Liver (tissue), 9 donors: Measurements from ENCODE around the gene EXOC4. TPM values are rescaled to one million over a fixed set of nuclear protein-coding genes. Genes with fewer than 3 reads are reported as not detected.

Source experiments
- DNase-seq: peaks from one replicate; pipeline ENCODE4 v3.0.0-alpha.2; 2017; ENCODE audit warnings: low spot score
- H3K27ac ChIP-seq, 2 donors: one replicate each; pipeline ENCODE4 v1.7.0; 2013; ENCODE audit warnings: inconsistent platforms in 2 of 2, low read length in 2 of 2, control low read depth in 1 of 2, low read depth in 1 of 2, mild to moderate bottlenecking in 1 of 2
- H3K27me3 ChIP-seq, 4 donors: one replicate each; pipeline versions ENCODE4 v1.6.1 to v1.7.0; 2013; ENCODE audit warnings: low read length in 3 of 4, inconsistent platforms in 1 of 4, mild to moderate bottlenecking in 1 of 4, moderate library complexity in 1 of 4; ENCODE audit not compliant: control insufficient read depth in 4 of 4, insufficient read depth in 4 of 4
- H3K36me3 ChIP-seq, 4 donors: one replicate each; pipeline versions ENCODE4 v1.6.1 to v1.7.0; 2013; ENCODE audit warnings: low read length in 3 of 4, mild to moderate bottlenecking in 3 of 4, low read depth in 1 of 4, moderate library complexity in 1 of 4; ENCODE audit not compliant: control insufficient read depth in 4 of 4, insufficient read depth in 3 of 4
- H3K4me1 ChIP-seq, 4 donors: one replicate each; pipeline versions ENCODE4 v1.6.1 to v1.7.0; 2013; ENCODE audit warnings: low read length in 3 of 4, mild to moderate bottlenecking in 3 of 4, moderate library complexity in 1 of 4; ENCODE audit not compliant: control insufficient read depth in 4 of 4, insufficient read depth in 4 of 4
- H3K4me3 ChIP-seq, 3 donors: one replicate each; pipeline versions ENCODE4 v1.6.1 to v1.7.0; 2013; ENCODE audit warnings: low read length in 3 of 3, control low read depth in 1 of 3, low read depth in 1 of 3, mild to moderate bottlenecking in 1 of 3
- H3K9ac ChIP-seq, 2 donors: one replicate each; pipeline ENCODE4 v1.7.0; 2013; ENCODE audit warnings: low read length in 2 of 2, mild to moderate bottlenecking in 2 of 2, moderate library complexity in 2 of 2, control low read depth in 1 of 2, low read depth in 1 of 2
- H3K9me3 ChIP-seq, 4 donors: one replicate each; pipeline versions ENCODE4 v1.6.1 to v1.7.0; 2013; ENCODE audit warnings: low read length in 3 of 4; ENCODE audit not compliant: control insufficient read depth in 4 of 4
- CTCF ChIP-seq: fragments of 150-350 bp; IDR thresholded peaks from 2 replicates; pipeline ENCODE4 v1.5.1; 2017; ENCODE audit warnings: improper control_type of control experiment, low read depth, low read length; ENCODE audit not compliant: missing input control
- EGR1 ChIP-seq, 2 donors: IDR thresholded peaks; 2 replicates each; pipeline ENCODE4 v1.6.1; 2016 to 2018; ENCODE audit warnings: antibody characterized with exemption in 2 of 2, low read depth in 2 of 2
- FOXA1 ChIP-seq: IDR thresholded peaks from 2 replicates; pipeline ENCODE4 v1.6.1; 2016; ENCODE audit warnings: antibody characterized with exemption
- FOXA2 ChIP-seq: IDR thresholded peaks from 2 replicates; pipeline ENCODE4 v1.6.1; 2016; ENCODE audit warnings: antibody characterized with exemption
- GABPA ChIP-seq, 2 donors: IDR thresholded peaks in 1 of 2; conservative IDR thresholded peaks in 1 of 2; 2 replicates each; pipeline ENCODE4 v1.6.1; 2016; ENCODE audit warnings: antibody characterized with exemption in 2 of 2, mild to moderate bottlenecking in 1 of 2, moderate library complexity in 1 of 2
- HNF4G ChIP-seq: IDR thresholded peaks from 2 replicates; pipeline ENCODE4 v1.6.1; 2016; ENCODE audit warnings: antibody characterized with exemption
- JUND ChIP-seq, 2 donors: IDR thresholded peaks; 2 replicates each; pipeline ENCODE4 v1.6.1; 2016; ENCODE audit warnings: antibody characterized with exemption in 2 of 2
- NR2F2 ChIP-seq: IDR thresholded peaks from 2 replicates; pipeline ENCODE4 v1.6.1; 2016; ENCODE audit warnings: antibody characterized with exemption
- RAD21 ChIP-seq, 2 donors: IDR thresholded peaks; 2 replicates each; pipeline ENCODE4 v1.6.1; 2016; ENCODE audit warnings: antibody characterized with exemption in 2 of 2, mild to moderate bottlenecking in 2 of 2
- REST ChIP-seq: IDR thresholded peaks from 2 replicates; pipeline ENCODE4 v1.6.1; 2016; ENCODE audit warnings: antibody characterized with exemption, mild to moderate bottlenecking
- RXRA ChIP-seq, 2 donors: IDR thresholded peaks; 2 replicates each; pipeline ENCODE4 v1.6.1; 2017 to 2018; ENCODE audit warnings: antibody characterized with exemption in 2 of 2, mild to moderate bottlenecking in 1 of 2
- SP1 ChIP-seq: IDR thresholded peaks from 2 replicates; pipeline ENCODE4 v1.6.1; 2018; ENCODE audit warnings: antibody characterized with exemption, mild to moderate bottlenecking
- TAF1 ChIP-seq: conservative IDR thresholded peaks from 2 replicates; pipeline ENCODE4 v1.6.1; 2016; ENCODE audit warnings: antibody characterized with exemption, mild to moderate bottlenecking
- YY1 ChIP-seq: IDR thresholded peaks from 2 replicates; pipeline ENCODE4 v1.6.1; 2016; ENCODE audit warnings: antibody characterized with exemption, mild to moderate bottlenecking
- WGBS: extraction: QIAGEN DNeasy Blood & Tissue Kit; methylation state at CpG from one replicate; pipeline ENCODE4 v1.1.7; 2013; 5-methylcytosine and 5-hydroxymethylcytosine counted together
- polyA plus RNA-seq, 2 donors: library from polyadenylated mRNA; stranded (reverse) in 1 of 2; unstranded in 1 of 2; fragments of 200-250 nt in 1 of 2; fragments of >200 nt in 1 of 2; fragmentation: Nextera tagmentation in 1 of 2; extraction: Ambion mirVana in 1 of 2; gene quantifications; one replicate each; pipeline versions ENCODE4 v1.2.1 to v1.2.3, GENCODE V29; 2013 to 2015
- total RNA-seq, 2 donors: library from RNA; depleted of rRNA; stranded (reverse); fragments of >200 nt; gene quantifications; one replicate each; pipeline ENCODE4 v1.2.3, GENCODE V29; 2014
- TF ChIP-seq, protein P1 (sequence below): IDR thresholded peaks from 2 replicates; pipeline ENCODE4 v1.6.1; 2016; ENCODE audit warnings: antibody characterized with exemption
- TF ChIP-seq, protein P2 (sequence below): IDR thresholded peaks from 2 replicates; pipeline ENCODE4 v1.6.1; 2016; ENCODE audit warnings: antibody characterized with exemption
- donor health status: healthy.
- donor health status: healthy.
- donor health status: healthy.
- donor health status: healthy.
- donor health status: healthy.

EXOC4 gene
- total and polyA plus RNA-seq, 4 donors: 9.5 to 55.9 (median 23.6) TPM

- TF ChIP-seq EGR1 (IDR thresholded peaks at IDR 0.05; ENCODE audit: low read depth in 2 of 2) (no peak), HNF4G (no peak), YY1 (no peak), CTCF (no peak), RXRA (IDR thresholded peaks at IDR 0.05) (no peak)
- TF ChIP-seq, protein P1, sequence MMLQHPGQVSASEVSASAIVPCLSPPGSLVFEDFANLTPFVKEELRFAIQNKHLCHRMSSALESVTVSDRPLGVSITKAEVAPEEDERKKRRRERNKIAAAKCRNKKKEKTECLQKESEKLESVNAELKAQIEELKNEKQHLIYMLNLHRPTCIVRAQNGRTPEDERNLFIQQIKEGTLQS: no peak
- 92% methylated on average over 4 of the region's 4 CpGs for WGBS
- no peak for DNase-seq
- Histone ChIP-seq H3K4me3 (no peak overlapping the region), H3K9ac (no peak overlapping the region), H3K4me1 (no peaks in the 10 kb centered on the region), H3K9me3 (no peaks in the 10 kb centered on the region), H3K27ac (no peak overlapping the region), H3K27me3 (no peaks in the 10 kb centered on the region), H3K36me3 (no peaks in the 10 kb centered on the region)
These were observed 437.9 kb downstream of the EXOC4 start for GRCh38 chr7:133690740-133691139.

- no peak overlapping the region for H3K27ac ChIP-seq
- H3K9me3 ChIP-seq: no peaks in the 10 kb centered on the region
- H3K9ac ChIP-seq: no peak overlapping the region
- H3K4me3 ChIP-seq: no peak overlapping the region
- TF ChIP-seq YY1 (no peak), EGR1 (IDR thresholded peaks at IDR 0.05; ENCODE audit: low read depth in 2 of 2) (no peak), REST (no peak), FOXA1 (no peak), JUND (IDR thresholded peaks at IDR 0.05) (no peak), SP1 (no peak), RXRA (IDR thresholded peaks at IDR 0.05) (no peak), NR2F2 (no peak), TAF1 (no peak), RAD21 (IDR thresholded peaks at IDR 0.05) (no peak), FOXA2 (no peak), GABPA (IDR thresholded peaks at IDR 0.05 in 1 of 2, conservative IDR thresholded peaks at IDR 0.05 in 1 of 2) (no peak)
- TF ChIP-seq, protein P1: no peak
- TF ChIP-seq, protein P2, sequence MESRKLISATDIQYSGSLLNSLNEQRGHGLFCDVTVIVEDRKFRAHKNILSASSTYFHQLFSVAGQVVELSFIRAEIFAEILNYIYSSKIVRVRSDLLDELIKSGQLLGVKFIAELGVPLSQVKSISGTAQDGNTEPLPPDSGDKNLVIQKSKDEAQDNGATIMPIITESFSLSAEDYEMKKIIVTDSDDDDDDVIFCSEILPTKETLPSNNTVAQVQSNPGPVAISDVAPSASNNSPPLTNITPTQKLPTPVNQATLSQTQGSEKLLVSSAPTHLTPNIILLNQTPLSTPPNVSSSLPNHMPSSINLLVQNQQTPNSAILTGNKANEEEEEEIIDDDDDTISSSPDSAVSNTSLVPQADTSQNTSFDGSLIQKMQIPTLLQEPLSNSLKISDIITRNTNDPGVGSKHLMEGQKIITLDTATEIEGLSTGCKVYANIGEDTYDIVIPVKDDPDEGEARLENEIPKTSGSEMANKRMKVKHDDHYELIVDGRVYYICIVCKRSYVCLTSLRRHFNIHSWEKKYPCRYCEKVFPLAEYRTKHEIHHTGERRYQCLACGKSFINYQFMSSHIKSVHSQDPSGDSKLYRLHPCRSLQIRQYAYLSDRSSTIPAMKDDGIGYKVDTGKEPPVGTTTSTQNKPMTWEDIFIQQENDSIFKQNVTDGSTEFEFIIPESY: no peak
- DNase-seq: no peak
- H3K36me3 ChIP-seq: no peaks in the 10 kb centered on the region
- H3K4me1 ChIP-seq: no peaks in the 10 kb centered on the region
- no peaks in the 10 kb centered on the region for H3K27me3 ChIP-seq
- WGBS: 93% methylated on average over 4 of the region's 4 CpGs
These were observed 439.1 kb downstream of the EXOC4 start for GRCh38 chr7:133691727-133692610.
